ENCODE measurements around the gene C1orf159.

GRCh38 chr1:1111516-1112236 lies 4.2 kb downstream of the C1orf159 start:
- no peak for TF ChIP-seq POLR2A (IDR thresholded peaks at IDR 0.05)
- TF ChIP-seq, protein P1, sequence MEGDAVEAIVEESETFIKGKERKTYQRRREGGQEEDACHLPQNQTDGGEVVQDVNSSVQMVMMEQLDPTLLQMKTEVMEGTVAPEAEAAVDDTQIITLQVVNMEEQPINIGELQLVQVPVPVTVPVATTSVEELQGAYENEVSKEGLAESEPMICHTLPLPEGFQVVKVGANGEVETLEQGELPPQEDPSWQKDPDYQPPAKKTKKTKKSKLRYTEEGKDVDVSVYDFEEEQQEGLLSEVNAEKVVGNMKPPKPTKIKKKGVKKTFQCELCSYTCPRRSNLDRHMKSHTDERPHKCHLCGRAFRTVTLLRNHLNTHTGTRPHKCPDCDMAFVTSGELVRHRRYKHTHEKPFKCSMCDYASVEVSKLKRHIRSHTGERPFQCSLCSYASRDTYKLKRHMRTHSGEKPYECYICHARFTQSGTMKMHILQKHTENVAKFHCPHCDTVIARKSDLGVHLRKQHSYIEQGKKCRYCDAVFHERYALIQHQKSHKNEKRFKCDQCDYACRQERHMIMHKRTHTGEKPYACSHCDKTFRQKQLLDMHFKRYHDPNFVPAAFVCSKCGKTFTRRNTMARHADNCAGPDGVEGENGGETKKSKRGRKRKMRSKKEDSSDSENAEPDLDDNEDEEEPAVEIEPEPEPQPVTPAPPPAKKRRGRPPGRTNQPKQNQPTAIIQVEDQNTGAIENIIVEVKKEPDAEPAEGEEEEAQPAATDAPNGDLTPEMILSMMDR (IDR thresholded peaks at IDR 0.05), result no peak
